IPS DF 4.7 (cell line): Measurements from ENCODE around the gene MEIKIN.
"Not testable (repeated sequence)": the region's sequence is repeated elsewhere in the genome, so short reads cannot be mapped to it uniquely, and the experiment has no call there.

Source experiments
- DNase-seq: peaks from one replicate; pipeline ENCODE4 v3.0.0-alpha.2; 2013; ENCODE audit warnings: low spot score; ENCODE audit errors: extremely low read depth

Gene MEIKIN

GRCh38 chr5:131913603-131914002 lies 31.9 kb downstream of the MEIKIN start:
- no peak for DNase-seq

- no peak for DNase-seq
Measured at GRCh38 chr5:131906668-131907067, 38.8 kb downstream of the MEIKIN start.

- DNase-seq, result not testable (repeated sequence)
Measured at GRCh38 chr5:131902266-131902665, 43.2 kb downstream of the MEIKIN start.

- DNase-seq, result no peak
Measured at GRCh38 chr5:131899686-131900085, 45.8 kb downstream of the MEIKIN start.

GRCh38 chr5:131883984-131884383 lies 61.5 kb downstream of the MEIKIN start:
- no peak for DNase-seq

GRCh38 chr5:131879705-131880104 lies 65.8 kb downstream of the MEIKIN start:
- no peak for DNase-seq

GRCh38 chr5:131877873-131878272 lies 67.6 kb downstream of the MEIKIN start:
- DNase-seq, result no peak

GRCh38 chr5:131871251-131871650 lies 74.2 kb downstream of the MEIKIN start:
- DNase-seq, result not testable (repeated sequence)

GRCh38 chr5:131867524-131867923 lies 77.9 kb downstream of the MEIKIN start:
- DNase-seq, result no peak

GRCh38 chr5:131863700-131864099 lies 81.8 kb downstream of the MEIKIN start:
- no peak for DNase-seq

- no peak for DNase-seq
Measured at GRCh38 chr5:131857388-131857787, 88.1 kb downstream of the MEIKIN start.

- no peak for DNase-seq
Measured at GRCh38 chr5:131855452-131855851, 90.0 kb downstream of the MEIKIN start.

GRCh38 chr5:131854134-131854533 lies 91.3 kb downstream of the MEIKIN start:
- no peak for DNase-seq

GRCh38 chr5:131848662-131849061 lies 96.8 kb downstream of the MEIKIN start:
- no peak for DNase-seq

GRCh38 chr5:131846536-131846935 lies 98.9 kb downstream of the MEIKIN start:
- no peak for DNase-seq

GRCh38 chr5:131845828-131846227 lies 99.6 kb downstream of the MEIKIN start:
- DNase-seq, result no peak

GRCh38 chr5:131842971-131843370 lies 102.5 kb downstream of the MEIKIN start:
- DNase-seq, result not testable (repeated sequence)

GRCh38 chr5:131832702-131833101 lies 112.8 kb downstream of the MEIKIN start:
- not testable (repeated sequence) for DNase-seq

GRCh38 chr5:131825404-131826013 lies 120.0 kb downstream of the MEIKIN start:
- no peak for DNase-seq

GRCh38 chr5:131824631-131825030 lies 120.8 kb downstream of the MEIKIN start:
- no peak for DNase-seq

GRCh38 chr5:131821221-131821620 lies 124.2 kb downstream of the MEIKIN start:
- no peak for DNase-seq

GRCh38 chr5:131818001-131818724 lies 127.3 kb downstream of the MEIKIN start:
- no peak for DNase-seq

GRCh38 chr5:131814990-131815389 lies 130.5 kb downstream of the MEIKIN start:
- peak; percentile 44 for DNase-seq
